ENCODE data around the gene CAPN6. TPM values are rescaled to one million over a fixed set of nuclear protein-coding genes. Genes with fewer than 3 reads are reported as not detected.

Gene CAPN6
- total RNA-seq, 3 donors from 2014 or later (not counting 1 experiment from before 2014, with no cell fraction given): not detected

GRCh38 chrX:111262086-111262485, 8.2 kb downstream of the CAPN6 start:
- H3K36me3 ChIP-seq (ENCODE audit: control insufficient read depth, insufficient read depth, low read length): no peaks in the 10 kb centered on the region
- no peak overlapping the region for H3K27ac Mint-ChIP-seq
- no peaks in the 10 kb centered on the region for H3K36me3 Mint-ChIP-seq
- DNase-seq (no peak), ATAC-seq (no peak)
- no peak for TF ChIP-seq CTCF (IDR thresholded peaks at IDR 0.05)
- H3K27me3 Mint-ChIP-seq (ENCODE audit: low read depth in 2 of 2): peaks cover 0 to 40% of the 10 kb centered on the region in 2 donors
- no peaks in the 10 kb centered on the region for H3K9me3 Mint-ChIP-seq
- no peak overlapping the region for H3K4me3 Mint-ChIP-seq
- H3K4me1 ChIP-seq (ENCODE audit: control insufficient read depth, insufficient read depth, low read length): no peaks in the 10 kb centered on the region
- 88% methylated on average over 2 of the region's 3 CpGs for WGBS (ENCODE audit: insufficient coverage)
- no peak overlapping the region for H3K27ac ChIP-seq (ENCODE audit: low read length)
- H3K4me1 Mint-ChIP-seq: no peaks in the 10 kb centered on the region
- intact Hi-C loops (cut with micrococcal nuclease): no loop called here
- H3K4me3 ChIP-seq (ENCODE audit: low read length): no peak overlapping the region
- no peaks in the 10 kb centered on the region for H3K27me3 ChIP-seq (ENCODE audit: control insufficient read depth, insufficient read depth, low read length)
- H3K9me3 ChIP-seq (ENCODE audit: control insufficient read depth, insufficient read depth, low read length): no peaks in the 10 kb centered on the region

- intact Hi-C loops (cut with micrococcal nuclease): no loop called here
- Mint-ChIP-seq H3K36me3 (no peaks in the 10 kb centered on the region), H3K27me3 (ENCODE audit: low read depth in 2 of 2) (peaks cover 0 to 35% of the 10 kb centered on the region in 2 donors), H3K4me1 (no peaks in the 10 kb centered on the region), H3K9me3 (no peaks in the 10 kb centered on the region), H3K27ac (no peak overlapping the region), H3K4me3 (no peak overlapping the region)
- Histone ChIP-seq H3K9me3 (ENCODE audit: control insufficient read depth, insufficient read depth, low read length) (no peaks in the 10 kb centered on the region), H3K27ac (ENCODE audit: low read length) (no peak overlapping the region), H3K4me1 (ENCODE audit: control insufficient read depth, insufficient read depth, low read length) (no peaks in the 10 kb centered on the region), H3K4me3 (ENCODE audit: low read length) (no peak overlapping the region), H3K27me3 (ENCODE audit: control insufficient read depth, insufficient read depth, low read length) (no peaks in the 10 kb centered on the region), H3K36me3 (ENCODE audit: control insufficient read depth, insufficient read depth, low read length) (no peaks in the 10 kb centered on the region)
- no peak for TF ChIP-seq CTCF (IDR thresholded peaks at IDR 0.05)
- no peak for ATAC-seq
- 67% methylated on average over 3 of the region's 3 CpGs for WGBS (ENCODE audit: insufficient coverage)
- DNase-seq: no peak
These were observed 9.8 kb downstream of the CAPN6 start for GRCh38 chrX:111260451-111260850.

GRCh38 chrX:111259559-111259958, 10.7 kb downstream of the CAPN6 start:
- H3K4me1 Mint-ChIP-seq: no peaks in the 10 kb centered on the region
- H3K4me3 ChIP-seq (ENCODE audit: low read length): no peak overlapping the region
- H3K9me3 ChIP-seq (ENCODE audit: control insufficient read depth, insufficient read depth, low read length): no peaks in the 10 kb centered on the region
- H3K36me3 ChIP-seq (ENCODE audit: control insufficient read depth, insufficient read depth, low read length): no peaks in the 10 kb centered on the region
- H3K4me3 Mint-ChIP-seq: no peak overlapping the region
- ATAC-seq (no peak), DNase-seq (no peak)
- no peaks in the 10 kb centered on the region for H3K36me3 Mint-ChIP-seq
- H3K4me1 ChIP-seq (ENCODE audit: control insufficient read depth, insufficient read depth, low read length): no peaks in the 10 kb centered on the region
- no peak overlapping the region for H3K27ac ChIP-seq (ENCODE audit: low read length)
- H3K27me3 Mint-ChIP-seq (ENCODE audit: low read depth in 2 of 2): peaks cover 0 to 33% of the 10 kb centered on the region in 2 donors
- intact Hi-C loops (cut with micrococcal nuclease): no loop called here
- TF ChIP-seq CTCF (IDR thresholded peaks at IDR 0.05): no peak
- no peaks in the 10 kb centered on the region for H3K27me3 ChIP-seq (ENCODE audit: control insufficient read depth, insufficient read depth, low read length)
- H3K9me3 Mint-ChIP-seq: no peaks in the 10 kb centered on the region
- 70% methylated on average over 2 of the region's 3 CpGs for WGBS (ENCODE audit: insufficient coverage)
- H3K27ac Mint-ChIP-seq: no peak overlapping the region

GRCh38 chrX:111257733-111258132, 12.6 kb downstream of the CAPN6 start:
- H3K36me3 Mint-ChIP-seq: no peaks in the 10 kb centered on the region
- no peak overlapping the region for H3K27ac ChIP-seq (ENCODE audit: low read length)
- H3K27ac Mint-ChIP-seq: no peak overlapping the region
- no peaks in the 10 kb centered on the region for H3K4me1 ChIP-seq (ENCODE audit: control insufficient read depth, insufficient read depth, low read length)
- no peaks in the 10 kb centered on the region for H3K9me3 Mint-ChIP-seq
- intact Hi-C loops (cut with micrococcal nuclease): no loop called here
- 67% methylated on average over 2 of the region's 3 CpGs for WGBS (ENCODE audit: insufficient coverage)
- no peaks in the 10 kb centered on the region for H3K27me3 ChIP-seq (ENCODE audit: control insufficient read depth, insufficient read depth, low read length)
- TF ChIP-seq CTCF (IDR thresholded peaks at IDR 0.05): no peak
- H3K4me3 Mint-ChIP-seq: no peak overlapping the region
- H3K9me3 ChIP-seq (ENCODE audit: control insufficient read depth, insufficient read depth, low read length): no peaks in the 10 kb centered on the region
- H3K36me3 ChIP-seq (ENCODE audit: control insufficient read depth, insufficient read depth, low read length): no peaks in the 10 kb centered on the region
- DNase-seq (no peak), ATAC-seq (no peak)
- H3K27me3 Mint-ChIP-seq (ENCODE audit: low read depth in 2 of 2): peaks cover 0 to 24% of the 10 kb centered on the region in 2 donors
- H3K4me1 Mint-ChIP-seq: no peaks in the 10 kb centered on the region
- H3K4me3 ChIP-seq (ENCODE audit: low read length): no peak overlapping the region

Data from natural killer cell (primary cell).